NCI-H1417 treated with DMSO at 0.1 percent for 48 hours (cell line): ENCODE data around the gene DDRGK1.
"Not testable (repeated sequence)": the region's sequence is repeated elsewhere in the genome, so short reads cannot be mapped to it uniquely, and the experiment has no call there.

Experiments
- DNase-seq: peaks from one replicate; lab custom pipeline; 2025; lab: John Stamatoyannopoulos, UW

Gene DDRGK1

DNA sequence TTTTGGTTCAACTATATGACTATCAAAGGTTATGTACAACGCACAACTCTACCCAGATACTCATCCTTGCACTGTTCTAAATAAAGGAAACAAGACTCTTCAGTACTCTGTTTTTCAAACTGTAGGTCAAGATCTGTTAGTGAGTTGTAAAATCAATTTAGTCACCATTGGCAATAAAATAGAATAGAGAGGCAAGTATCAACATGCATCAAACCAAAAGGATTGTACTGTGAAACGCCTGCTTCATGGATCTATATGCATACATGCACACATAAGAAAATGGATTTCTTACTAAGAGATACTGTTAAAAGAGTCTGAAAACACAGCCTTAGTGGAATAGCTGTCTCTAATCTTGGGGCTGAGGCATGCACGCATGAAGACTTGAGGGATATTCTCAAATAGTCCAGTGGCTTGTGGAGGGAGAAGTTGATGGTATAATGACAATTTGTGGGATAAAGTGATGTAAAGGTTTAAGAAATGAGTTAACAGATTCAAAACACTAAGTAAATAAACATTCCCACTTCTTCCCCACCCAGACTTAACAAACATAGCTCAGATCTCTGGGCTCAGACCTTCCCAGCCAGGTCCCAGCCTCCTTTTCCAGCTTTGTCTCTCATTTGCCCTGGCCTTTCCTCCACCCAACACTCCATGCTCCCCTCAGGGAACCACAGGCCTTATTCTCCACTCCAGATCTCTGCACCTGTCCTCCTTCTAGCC, 20.4 kb downstream of the DDRGK1 start:
- no peak for DNase-seq

- not testable (repeated sequence) for DNase-seq
Observed at GRCh38 chr20:3182429-3182828, 22.1 kb downstream of the DDRGK1 start.

DNA sequence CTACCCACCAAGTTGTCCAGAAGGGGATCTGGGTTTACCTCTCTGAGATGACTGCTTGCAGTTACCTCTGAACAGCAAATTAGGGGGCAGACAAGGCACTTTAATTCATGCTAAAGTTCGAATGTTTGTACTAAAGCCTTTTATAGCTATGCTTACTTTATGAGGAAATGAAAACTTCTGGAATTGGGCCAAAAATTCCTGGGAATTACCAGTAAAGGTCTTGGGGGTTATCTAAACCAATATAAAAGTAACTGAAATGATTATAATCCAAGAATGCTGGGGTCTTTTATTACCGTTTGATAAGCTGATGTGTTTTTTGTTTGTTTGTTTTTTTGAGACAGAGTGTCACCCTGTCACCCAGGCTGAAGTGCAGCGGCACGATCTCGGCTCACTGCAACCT, 23.2 kb downstream of the DDRGK1 start:
- DNase-seq: no peak

DNA sequence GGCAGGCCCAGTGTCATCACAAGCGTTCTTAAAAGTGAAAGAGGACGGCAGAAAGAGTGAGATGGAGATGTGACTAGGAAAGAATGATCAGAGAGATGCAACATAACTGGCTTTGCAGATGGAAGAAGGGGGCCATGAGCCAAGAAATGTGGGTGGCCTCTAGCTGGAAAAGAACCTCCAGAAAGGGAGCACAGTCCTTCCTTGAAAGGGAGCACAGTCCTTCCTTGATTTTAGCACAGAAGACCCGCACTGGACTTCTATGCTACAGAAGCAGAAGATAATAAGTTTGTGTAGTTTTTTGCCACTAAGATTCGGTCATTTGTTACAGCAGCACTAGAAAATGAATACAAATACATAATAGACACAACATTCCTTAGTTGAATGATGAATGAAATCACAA, 24.2 kb downstream of the DDRGK1 start:
- DNase-seq: no peak

DNA sequence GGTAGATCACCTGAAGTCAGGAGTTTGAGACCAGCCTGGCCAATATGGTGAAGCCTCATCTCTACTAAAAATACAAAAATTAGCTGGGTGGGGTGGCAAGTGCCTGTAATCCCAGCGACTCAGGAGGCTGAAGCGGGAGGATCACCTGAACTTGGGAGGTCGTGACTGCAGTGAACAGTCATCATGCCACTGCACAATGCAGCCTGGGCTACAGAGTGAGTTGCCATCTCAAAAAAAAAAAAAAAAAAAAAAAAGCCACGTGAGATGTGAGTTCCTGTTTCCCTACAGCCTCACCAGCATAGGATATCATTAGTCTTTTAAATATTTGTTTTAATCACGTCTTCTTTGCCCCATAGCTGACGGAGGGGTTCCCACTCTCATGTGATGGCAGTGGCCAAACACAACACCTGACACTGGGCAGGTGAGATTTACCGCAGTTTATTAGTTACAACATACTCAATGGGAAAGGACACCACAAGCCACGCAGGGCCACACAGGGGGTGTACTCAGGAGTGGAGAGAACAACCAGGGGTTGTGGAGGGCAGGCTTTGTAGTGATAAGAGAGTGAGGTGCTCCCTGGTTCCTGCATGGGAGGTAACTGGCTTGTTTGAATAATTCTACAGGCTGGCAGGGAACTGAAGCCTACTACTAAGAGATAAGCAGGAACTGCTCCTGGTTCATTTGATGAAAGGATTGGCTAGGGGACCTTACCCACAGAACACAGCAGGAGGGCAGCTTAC, 26.6 kb downstream of the DDRGK1 start:
- no peak for DNase-seq

DNA sequence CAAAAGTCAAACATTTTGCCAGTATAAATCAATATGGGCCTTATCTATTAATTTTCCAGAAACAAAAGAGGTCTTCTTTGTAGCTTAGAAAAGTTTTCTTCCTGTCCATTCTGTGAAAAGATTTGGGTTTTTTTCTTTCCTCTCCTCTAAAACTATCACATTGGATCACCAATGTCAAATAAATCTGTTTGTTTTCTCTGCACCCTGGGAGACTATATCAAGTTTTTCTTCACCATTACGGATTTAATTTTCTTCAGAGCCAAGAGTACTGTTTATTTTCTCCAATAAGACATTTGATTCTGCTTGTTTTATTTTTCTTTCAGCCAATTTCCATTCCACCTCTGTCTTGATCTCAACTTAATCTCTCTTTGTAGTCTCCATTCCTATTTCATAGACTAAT, 29.2 kb downstream of the DDRGK1 start:
- no peak for DNase-seq

- DNase-seq: no peak
Observed at GRCh38 chr20:3174442-3175261, 29.8 kb downstream of the DDRGK1 start.

DNA sequence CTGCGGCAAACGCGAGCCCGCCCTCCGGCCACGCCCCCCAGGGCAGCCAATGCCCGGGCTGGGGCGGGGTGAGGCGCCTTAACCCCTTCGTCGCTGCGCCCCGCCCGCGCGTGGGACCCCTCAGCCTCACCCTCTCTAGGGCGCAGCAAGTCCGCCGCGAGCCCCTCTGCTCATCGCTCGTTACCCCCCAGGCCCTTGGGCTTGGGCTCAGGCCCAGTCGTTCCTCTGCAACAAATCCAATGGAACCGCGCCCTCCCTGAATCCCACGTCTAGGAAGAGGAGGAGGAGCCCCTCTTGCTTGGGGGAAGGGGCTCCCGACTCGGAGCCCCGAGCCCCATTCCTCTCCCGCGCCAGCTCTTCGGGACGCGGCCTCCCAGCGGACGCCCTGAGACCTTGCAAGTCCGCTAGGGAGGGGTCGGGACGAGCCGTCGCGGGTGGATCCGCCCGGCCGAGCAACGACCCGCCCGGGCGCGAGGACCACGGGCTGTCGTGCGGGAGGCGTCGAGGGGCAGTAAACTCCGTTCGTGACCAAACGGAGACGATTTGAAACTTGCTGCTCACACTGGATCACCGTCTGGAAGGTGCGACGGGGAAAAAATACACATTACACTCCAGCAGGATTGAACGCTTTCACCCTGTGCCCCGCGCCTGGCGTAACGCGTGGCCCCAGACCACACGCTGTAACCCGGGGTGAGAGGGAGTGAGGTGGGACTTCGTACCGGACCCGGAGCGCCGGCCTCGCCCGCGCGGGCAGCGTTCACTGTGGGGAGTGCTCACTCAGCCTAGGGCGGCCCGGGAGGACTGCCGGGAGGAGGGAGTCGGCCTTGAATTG, 30.7 kb downstream of the DDRGK1 start:
- no peak for DNase-seq

GRCh38 chr20:3172933-3173609, 31.4 kb downstream of the DDRGK1 start, which contains the start of gene LZTS3:
TSS of gene LZTS3 (minus strand) at chr20:3173549. CDS start at chr20:3167163, 6,386 bp downstream.
- no peak for DNase-seq

- no peak for DNase-seq
Observed at GRCh38 chr20:3172126-3172932, 32.2 kb downstream of the DDRGK1 start.

- no peak for DNase-seq
Observed at GRCh38 chr20:3171391-3172125, 32.9 kb downstream of the DDRGK1 start.

DNA sequence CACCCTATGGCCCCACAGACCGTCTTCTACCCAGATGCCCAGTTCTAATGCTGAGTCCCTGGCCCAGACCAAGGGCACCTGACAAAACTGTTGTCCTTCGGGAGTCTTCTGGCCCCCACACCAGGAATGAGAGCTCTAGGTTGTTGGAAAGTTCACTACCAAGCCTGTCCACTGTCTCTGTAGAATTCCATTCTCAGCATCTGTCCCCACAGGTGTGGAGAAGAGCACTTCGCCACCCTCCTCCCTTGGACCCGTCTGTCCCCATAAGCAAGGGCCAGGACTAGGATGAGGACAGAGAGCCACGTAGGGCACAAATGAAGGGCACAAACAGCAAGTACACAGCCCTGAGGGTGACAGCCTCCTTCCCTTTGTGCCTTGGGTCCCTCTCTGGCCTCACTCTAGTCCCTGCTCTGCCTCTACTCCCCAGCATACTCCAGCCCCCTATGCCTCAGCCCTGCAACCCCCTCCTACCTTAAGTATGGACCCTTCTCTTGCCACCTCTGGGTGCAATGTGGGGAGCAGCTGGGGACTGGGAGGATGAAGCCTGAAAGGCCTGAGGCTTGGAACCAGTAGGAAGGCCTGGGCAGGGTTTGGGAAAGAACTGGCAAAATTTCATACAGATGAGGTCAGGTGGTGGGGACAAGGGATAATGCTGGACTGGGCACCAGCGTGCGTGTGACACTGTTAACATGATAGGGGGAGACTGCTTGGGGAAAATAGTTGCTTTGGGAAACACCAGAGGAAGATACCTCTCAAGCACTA, 35.5 kb downstream of the DDRGK1 start:
- DNase-seq: no peak

- DNase-seq: no peak
Observed at GRCh38 chr20:3168079-3168828, 36.2 kb downstream of the DDRGK1 start.

GRCh38 chr20:3167738-3168078, 36.8 kb downstream of the DDRGK1 start:
- no peak for DNase-seq

GRCh38 chr20:3166913-3167342, 37.6 kb downstream of the DDRGK1 start:
- no peak for DNase-seq

GRCh38 chr20:3166338-3166912, 38.1 kb downstream of the DDRGK1 start:
- DNase-seq: no peak

- DNase-seq: peak; percentile 13
Observed at GRCh38 chr20:3165473-3166337, 38.8 kb downstream of the DDRGK1 start.
